SK-N-SH (cell line): ENCODE measurements around the gene THSD7B. TPM values are rescaled to one million over a fixed set of nuclear protein-coding genes. Genes with fewer than 3 reads are reported as not detected.

Source experiments
- CTCF ChIA-PET: fragments of 300-600, 350-600 bp; formaldehyde crosslinking; extraction: SDS; loops from one replicate; lab custom pipeline; 2021; lab: Yijun Ruan, JAX
- POLR2A ChIA-PET: fragments of 350-600 bp; sonication (Branson Sonifier 250); formaldehyde crosslinking; extraction: SDS; loops from one replicate; lab custom pipeline; 2020; ENCODE audit warnings: antibody characterized with exemption, inconsistent platforms; lab: Yijun Ruan, JAX
- DNase-seq: peaks from one replicate; pipeline ENCODE4 v3.0.0; 2012
- H2AFZ ChIP-seq: fragments of 200-600 bp; sonication (generic); 2 replicates; pipeline ENCODE4 v1.8.1; 2016; ENCODE audit warnings: antibody characterized with exemption, mild to moderate bottlenecking, low read depth
- H3F3A ChIP-seq: fragments of 200-600 bp; sonication (generic); replicated peaks from 2 replicates; pipeline ENCODE3; 2016; ENCODE audit warnings: antibody characterized with exemption, mild to moderate bottlenecking; ENCODE audit not compliant: insufficient read depth
- H3K27ac ChIP-seq, 2 experiments: fragments of 200-500 bp in 1 of 2; fragments of 200-600 bp in 1 of 2; sonication (Bioruptor generic) in 1 of 2; sonication (generic), shearing (Covaris generic) in 1 of 2; 2 replicates each; pipeline versions ENCODE4 v1.5.1 to v1.6.1; 2014 to 2016; ENCODE audit warnings: low read depth in 2 of 2, inconsistent platforms in 1 of 2, low read length in 1 of 2, mild to moderate bottlenecking in 1 of 2, mixed read lengths in 1 of 2
- H3K27me3 ChIP-seq: fragments of 200-600 bp; sonication (generic), shearing (Covaris generic); 2 replicates; pipeline ENCODE4 v1.6.1; 2016; ENCODE audit warnings: mixed run types; ENCODE audit not compliant: insufficient read depth
- H3K36me3 ChIP-seq, 2 experiments: fragments of 200-500 bp in 1 of 2; fragments of 200-600 bp in 1 of 2; sonication (Bioruptor generic) in 1 of 2; sonication (generic) in 1 of 2; replicated peaks in 1 of 2; 2 replicates each; pipeline versions ENCODE3 to v1.5.1; 2014 to 2016; ENCODE audit warnings: low read length in 1 of 2, mild to moderate bottlenecking in 1 of 2; ENCODE audit not compliant: insufficient read depth in 2 of 2, control insufficient read depth in 1 of 2
- H3K4me1 ChIP-seq, 2 experiments: fragments of 200-500 bp in 1 of 2; fragments of 200-600 bp in 1 of 2; sonication (Bioruptor generic) in 1 of 2; sonication (generic), shearing (Covaris generic) in 1 of 2; 2 replicates each; pipeline versions ENCODE4 v1.5.1 to v1.6.1; 2014 to 2016; ENCODE audit warnings: low read depth in 1 of 2, low read length in 1 of 2, mixed run types in 1 of 2; ENCODE audit not compliant: insufficient read depth in 2 of 2, control insufficient read depth in 1 of 2
- H3K4me2 ChIP-seq: fragments of 200-600 bp; sonication (generic), shearing (Covaris generic); 2 replicates; pipeline ENCODE4 v1.6.1; 2017; ENCODE audit warnings: mixed run types
- H3K4me3 ChIP-seq, 2 experiments: fragments of 200-500 bp in 1 of 2; fragments of 200-600 bp in 1 of 2; sonication (Bioruptor generic) in 1 of 2; sonication (generic), shearing (Covaris generic) in 1 of 2; 2 replicates each; pipeline versions ENCODE4 v1.5.1 to v1.8.1; 2014 to 2016; ENCODE audit warnings: low read depth in 2 of 2, inconsistent platforms in 1 of 2, low read length in 1 of 2, mild to moderate bottlenecking in 1 of 2, mixed read lengths in 1 of 2, moderate library complexity in 1 of 2
- H3K79me2 ChIP-seq: fragments of 200-600 bp; sonication (generic); 2 replicates; pipeline ENCODE4 v1.8.1; 2017; ENCODE audit warnings: mild to moderate bottlenecking; ENCODE audit not compliant: insufficient read depth
- H3K9ac ChIP-seq: fragments of 200-600 bp; sonication (generic); 2 replicates; pipeline ENCODE4 v1.6.1; 2017; ENCODE audit warnings: mixed run types
- H3K9me2 ChIP-seq: fragments of 200-600 bp; sonication (generic); 2 replicates; pipeline ENCODE4 v1.6.1; 2017; ENCODE audit warnings: mixed run types
- H3K9me3 ChIP-seq: fragments of 200-600 bp; sonication (generic); 2 replicates; pipeline ENCODE4 v1.6.1; 2017; ENCODE audit warnings: mixed run types, mild to moderate bottlenecking, moderate library complexity
- H4K20me1 ChIP-seq: fragments of 200-600 bp; sonication (generic); 2 replicates; pipeline ENCODE4 v1.6.1; 2017; ENCODE audit warnings: mild to moderate bottlenecking, mixed run types; ENCODE audit not compliant: insufficient read depth
- GABPA ChIP-seq: IDR thresholded peaks from 2 replicates; pipeline ENCODE4 v1.4.0; 2012; ENCODE audit warnings: low read depth, mild to moderate bottlenecking
- MXI1 ChIP-seq: IDR thresholded peaks from 2 replicates; pipeline ENCODE4 v1.6.1; 2012; ENCODE audit warnings: mild to moderate bottlenecking, low read depth, low read length, improper control_type of control experiment
- RFX5 ChIP-seq: IDR thresholded peaks from 2 replicates; pipeline ENCODE4 v1.6.1; 2012; ENCODE audit warnings: mild to moderate bottlenecking, improper control_type of control experiment, low read length
- RXRA ChIP-seq: IDR thresholded peaks from 2 replicates; pipeline ENCODE4 v1.4.0; 2012; ENCODE audit warnings: low read depth, mild to moderate bottlenecking, borderline replicate concordance
- TAF1 ChIP-seq: IDR thresholded peaks from 2 replicates; pipeline ENCODE4 v1.6.1; 2012; ENCODE audit warnings: low read depth, mild to moderate bottlenecking, low read length, moderate library complexity, borderline replicate concordance
- TCF12 ChIP-seq: IDR thresholded peaks from 2 replicates; pipeline ENCODE4 v1.4.0; 2012
- WGBS: methylation state at CpG from one replicate; pipeline ENCODE4 v1.1.6; 2017; ENCODE audit warnings: low lambda C conversion rate; 5-methylcytosine and 5-hydroxymethylcytosine counted together
- polyA plus RNA-seq, 3 experiments: library from polyadenylated mRNA; depleted of rRNA; stranded (reverse); fragments of >200 nt; gene quantifications; 2 replicates each; pipeline ENCODE4 v1.2.3, GENCODE V29; 2012
- TF ChIP-seq, protein P1 (sequence below): fragments of 150-350 bp; IDR thresholded peaks from 2 replicates; pipeline ENCODE4 v1.6.1; 2017; ENCODE audit warnings: antibody characterized with exemption, low read length, low read depth, borderline replicate concordance
- TF ChIP-seq, protein P2 (sequence below): IDR thresholded peaks from 2 replicates; pipeline ENCODE4 v1.6.1; 2012; ENCODE audit warnings: mild to moderate bottlenecking, low read depth, low read length, moderate library complexity
- TF ChIP-seq, protein P3 (sequence below): fragments of 150-350 bp; IDR thresholded peaks from 2 replicates; pipeline ENCODE4 v1.6.1; 2016; ENCODE audit warnings: mild to moderate bottlenecking, low read depth, low read length

THSD7B gene
- polyA plus RNA-seq, 1 of the 3 experiments (the other 2 are of a cell fraction) = not detected

DNA sequence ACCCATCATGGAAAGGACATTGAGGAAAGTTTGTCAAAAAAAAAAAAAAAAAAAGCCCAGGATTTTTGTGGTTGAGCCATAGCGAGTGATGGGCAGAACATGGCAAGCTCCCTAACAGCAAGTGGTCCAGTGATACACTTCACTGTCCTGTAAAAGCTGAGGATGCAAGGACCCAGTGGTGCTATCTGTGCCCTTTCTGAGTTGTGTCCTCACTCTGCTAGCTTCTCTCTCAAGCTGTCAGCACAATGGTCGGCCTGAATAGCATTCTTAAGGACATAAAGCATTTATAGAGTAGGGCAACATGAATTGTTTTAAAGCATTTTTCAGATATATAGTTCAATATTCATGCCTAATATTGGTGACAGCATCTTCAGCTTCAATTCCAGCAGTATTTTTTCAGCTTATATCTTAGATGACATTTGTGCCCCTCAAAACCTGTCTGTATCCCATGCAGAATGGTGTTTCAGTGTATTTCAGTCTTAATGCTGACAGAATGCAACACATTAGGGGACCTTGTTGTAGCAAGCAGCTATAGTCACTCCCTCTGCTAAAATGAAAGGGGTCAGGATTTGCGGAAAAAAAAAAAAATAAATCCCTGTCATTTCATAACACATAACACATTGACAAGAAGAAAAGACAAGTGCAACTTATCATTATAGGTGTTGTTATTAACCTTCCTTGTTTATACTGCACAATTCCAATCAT is 496.7 kb downstream of the THSD7B start (continued):
- no peak for TF ChIP-seq GABPA

DNA sequence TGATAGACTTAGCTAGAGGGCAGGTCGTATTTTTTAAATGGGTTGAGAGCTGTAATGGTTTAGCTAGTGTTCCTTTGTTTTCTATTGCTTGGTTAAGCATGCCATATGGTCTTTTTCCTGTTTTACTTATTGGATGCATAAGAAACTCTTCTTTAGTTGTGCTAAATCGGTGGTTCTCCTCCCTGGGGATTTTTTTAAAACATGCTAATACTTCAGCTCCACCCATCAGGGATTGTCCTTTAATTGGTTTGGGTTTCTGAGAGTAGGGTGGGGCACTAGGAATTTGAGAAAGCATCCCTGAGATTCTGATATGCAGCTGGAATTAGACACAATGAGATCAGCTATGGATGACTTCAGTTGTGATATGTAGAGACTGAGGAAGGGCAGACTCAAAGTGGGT is 497.2 kb downstream of the THSD7B start:
- TF ChIP-seq TAF1 (no peak), TCF12 (no peak)
- Histone ChIP-seq H3K36me3 (no peaks in the 10 kb centered on the region), H3K4me3 (no peak overlapping the region), H3K9ac (no peak overlapping the region), H2AFZ (no peak overlapping the region), H3K27me3 (no peaks in the 10 kb centered on the region), H3K4me1 (no peaks in the 10 kb centered on the region), H3K9me3 (no peaks in the 10 kb centered on the region), H3K27ac (no peak overlapping the region), H4K20me1 (no peaks in the 10 kb centered on the region), H3K9me2 (no peaks in the 10 kb centered on the region), H3K4me2 (no peak overlapping the region), H3K79me2 (no peaks in the 10 kb centered on the region), H3F3A (no peaks in the 10 kb centered on the region)
- ChIA-PET CTCF (no interaction called here), POLR2A (no interaction called here)
- no peak for DNase-seq
- 35% methylated on average over 2 of the region's 2 CpGs for WGBS

DNA sequence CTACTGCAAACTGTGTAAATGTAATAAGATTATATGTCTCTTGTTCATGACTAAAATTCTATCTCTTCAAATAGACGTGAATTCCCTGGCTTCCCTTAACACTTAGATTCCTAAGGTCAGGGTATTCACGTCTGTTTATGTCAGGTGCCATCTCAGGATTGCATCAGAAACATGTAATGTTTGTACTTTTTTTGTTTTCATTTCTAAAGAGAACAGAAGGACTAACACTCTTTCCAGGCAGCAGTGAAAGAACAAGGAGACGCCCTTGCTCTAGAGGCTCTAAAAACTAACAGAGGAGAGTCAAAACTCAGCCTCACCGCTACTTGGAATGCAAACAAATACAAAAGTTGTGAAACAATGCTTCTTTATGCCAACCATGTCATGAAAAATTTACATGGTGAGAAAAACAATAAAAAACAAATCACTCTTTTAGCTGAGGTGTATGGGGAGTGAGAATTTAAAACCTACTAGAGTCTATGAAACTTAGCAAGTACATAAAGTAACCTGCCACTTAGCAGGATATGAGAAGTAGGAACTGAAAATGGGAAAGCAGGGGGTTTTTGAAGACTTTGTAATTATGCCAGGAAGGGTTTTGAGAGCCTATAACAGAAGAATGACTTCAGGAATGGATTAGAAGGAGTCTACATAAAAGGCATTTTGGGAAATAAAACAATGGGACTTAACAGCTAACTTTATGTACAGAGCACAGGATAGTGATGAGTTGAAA is 522.7 kb downstream of the THSD7B start:
- H3K4me3 ChIP-seq = no peak overlapping the region
- H3K9ac ChIP-seq = no peak overlapping the region
- TF ChIP-seq MXI1 (no peak), RFX5 (no peak), RXRA (no peak), TAF1 (no peak)
- TF ChIP-seq, protein P1, sequence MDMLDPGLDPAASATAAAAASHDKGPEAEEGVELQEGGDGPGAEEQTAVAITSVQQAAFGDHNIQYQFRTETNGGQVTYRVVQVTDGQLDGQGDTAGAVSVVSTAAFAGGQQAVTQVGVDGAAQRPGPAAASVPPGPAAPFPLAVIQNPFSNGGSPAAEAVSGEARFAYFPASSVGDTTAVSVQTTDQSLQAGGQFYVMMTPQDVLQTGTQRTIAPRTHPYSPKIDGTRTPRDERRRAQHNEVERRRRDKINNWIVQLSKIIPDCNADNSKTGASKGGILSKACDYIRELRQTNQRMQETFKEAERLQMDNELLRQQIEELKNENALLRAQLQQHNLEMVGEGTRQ = no peak
- TF ChIP-seq, protein P2, sequence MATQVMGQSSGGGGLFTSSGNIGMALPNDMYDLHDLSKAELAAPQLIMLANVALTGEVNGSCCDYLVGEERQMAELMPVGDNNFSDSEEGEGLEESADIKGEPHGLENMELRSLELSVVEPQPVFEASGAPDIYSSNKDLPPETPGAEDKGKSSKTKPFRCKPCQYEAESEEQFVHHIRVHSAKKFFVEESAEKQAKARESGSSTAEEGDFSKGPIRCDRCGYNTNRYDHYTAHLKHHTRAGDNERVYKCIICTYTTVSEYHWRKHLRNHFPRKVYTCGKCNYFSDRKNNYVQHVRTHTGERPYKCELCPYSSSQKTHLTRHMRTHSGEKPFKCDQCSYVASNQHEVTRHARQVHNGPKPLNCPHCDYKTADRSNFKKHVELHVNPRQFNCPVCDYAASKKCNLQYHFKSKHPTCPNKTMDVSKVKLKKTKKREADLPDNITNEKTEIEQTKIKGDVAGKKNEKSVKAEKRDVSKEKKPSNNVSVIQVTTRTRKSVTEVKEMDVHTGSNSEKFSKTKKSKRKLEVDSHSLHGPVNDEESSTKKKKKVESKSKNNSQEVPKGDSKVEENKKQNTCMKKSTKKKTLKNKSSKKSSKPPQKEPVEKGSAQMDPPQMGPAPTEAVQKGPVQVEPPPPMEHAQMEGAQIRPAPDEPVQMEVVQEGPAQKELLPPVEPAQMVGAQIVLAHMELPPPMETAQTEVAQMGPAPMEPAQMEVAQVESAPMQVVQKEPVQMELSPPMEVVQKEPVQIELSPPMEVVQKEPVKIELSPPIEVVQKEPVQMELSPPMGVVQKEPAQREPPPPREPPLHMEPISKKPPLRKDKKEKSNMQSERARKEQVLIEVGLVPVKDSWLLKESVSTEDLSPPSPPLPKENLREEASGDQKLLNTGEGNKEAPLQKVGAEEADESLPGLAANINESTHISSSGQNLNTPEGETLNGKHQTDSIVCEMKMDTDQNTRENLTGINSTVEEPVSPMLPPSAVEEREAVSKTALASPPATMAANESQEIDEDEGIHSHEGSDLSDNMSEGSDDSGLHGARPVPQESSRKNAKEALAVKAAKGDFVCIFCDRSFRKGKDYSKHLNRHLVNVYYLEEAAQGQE = no peak
- TF ChIP-seq, protein P3, sequence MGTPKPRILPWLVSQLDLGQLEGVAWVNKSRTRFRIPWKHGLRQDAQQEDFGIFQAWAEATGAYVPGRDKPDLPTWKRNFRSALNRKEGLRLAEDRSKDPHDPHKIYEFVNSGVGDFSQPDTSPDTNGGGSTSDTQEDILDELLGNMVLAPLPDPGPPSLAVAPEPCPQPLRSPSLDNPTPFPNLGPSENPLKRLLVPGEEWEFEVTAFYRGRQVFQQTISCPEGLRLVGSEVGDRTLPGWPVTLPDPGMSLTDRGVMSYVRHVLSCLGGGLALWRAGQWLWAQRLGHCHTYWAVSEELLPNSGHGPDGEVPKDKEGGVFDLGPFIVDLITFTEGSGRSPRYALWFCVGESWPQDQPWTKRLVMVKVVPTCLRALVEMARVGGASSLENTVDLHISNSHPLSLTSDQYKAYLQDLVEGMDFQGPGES = no peak
- CTCF ChIA-PET = no interaction called here
- no peaks in the 10 kb centered on the region for H3F3A ChIP-seq
- H3K27ac ChIP-seq = no peak overlapping the region
- POLR2A ChIA-PET = no interaction called here
- H3K27me3 ChIP-seq = no peaks in the 10 kb centered on the region
- no peaks in the 10 kb centered on the region for H3K36me3 ChIP-seq
- DNase-seq = no peak
- H3K9me2 ChIP-seq = no peaks in the 10 kb centered on the region
- H2AFZ ChIP-seq = no peak overlapping the region
- WGBS = 29% methylated on average over 4 of the region's 4 CpGs
- H4K20me1 ChIP-seq = no peaks in the 10 kb centered on the region
- no peaks in the 10 kb centered on the region for H3K4me1 ChIP-seq
- no peaks in the 10 kb centered on the region for H3K79me2 ChIP-seq
- H3K4me2 ChIP-seq = no peak overlapping the region
- H3K9me3 ChIP-seq = no peaks in the 10 kb centered on the region
